ENCODE measurements around the gene FUBP1. TPM values are rescaled to one million over a fixed set of nuclear protein-coding genes. Genes with fewer than 3 reads are reported as not detected.

The FUBP1 gene
- total and polyA plus RNA-seq, 2 of the 13 experiments (the other 11 are each of a cell fraction or from before 2014, with no cell fraction given) = 98.1 to 166 TPM

GRCh38 chr1:78003882-78004718 lies 25.2 kb upstream of the FUBP1 start (continued):
- TF ChIP-seq, protein P1, sequence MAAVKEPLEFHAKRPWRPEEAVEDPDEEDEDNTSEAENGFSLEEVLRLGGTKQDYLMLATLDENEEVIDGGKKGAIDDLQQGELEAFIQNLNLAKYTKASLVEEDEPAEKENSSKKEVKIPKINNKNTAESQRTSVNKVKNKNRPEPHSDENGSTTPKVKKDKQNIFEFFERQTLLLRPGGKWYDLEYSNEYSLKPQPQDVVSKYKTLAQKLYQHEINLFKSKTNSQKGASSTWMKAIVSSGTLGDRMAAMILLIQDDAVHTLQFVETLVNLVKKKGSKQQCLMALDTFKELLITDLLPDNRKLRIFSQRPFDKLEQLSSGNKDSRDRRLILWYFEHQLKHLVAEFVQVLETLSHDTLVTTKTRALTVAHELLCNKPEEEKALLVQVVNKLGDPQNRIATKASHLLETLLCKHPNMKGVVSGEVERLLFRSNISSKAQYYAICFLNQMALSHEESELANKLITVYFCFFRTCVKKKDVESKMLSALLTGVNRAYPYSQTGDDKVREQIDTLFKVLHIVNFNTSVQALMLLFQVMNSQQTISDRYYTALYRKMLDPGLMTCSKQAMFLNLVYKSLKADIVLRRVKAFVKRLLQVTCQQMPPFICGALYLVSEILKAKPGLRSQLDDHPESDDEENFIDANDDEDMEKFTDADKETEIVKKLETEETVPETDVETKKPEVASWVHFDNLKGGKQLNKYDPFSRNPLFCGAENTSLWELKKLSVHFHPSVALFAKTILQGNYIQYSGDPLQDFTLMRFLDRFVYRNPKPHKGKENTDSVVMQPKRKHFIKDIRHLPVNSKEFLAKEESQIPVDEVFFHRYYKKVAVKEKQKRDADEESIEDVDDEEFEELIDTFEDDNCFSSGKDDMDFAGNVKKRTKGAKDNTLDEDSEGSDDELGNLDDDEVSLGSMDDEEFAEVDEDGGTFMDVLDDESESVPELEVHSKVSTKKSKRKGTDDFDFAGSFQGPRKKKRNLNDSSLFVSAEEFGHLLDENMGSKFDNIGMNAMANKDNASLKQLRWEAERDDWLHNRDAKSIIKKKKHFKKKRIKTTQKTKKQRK (IDR thresholded peaks at IDR 0.05; ENCODE audit: low read length) = peak; percentile 37; the same call in 1 of the 2 replicates
- no peak for TF ChIP-seq SOX6 (IDR thresholded peaks at IDR 0.05)
- no peak for TF ChIP-seq SOX6 (CRISPR knock-in tag; IDR thresholded peaks at IDR 0.05)
- TF ChIP-seq TSC22D2 (CRISPR knock-in tag; IDR thresholded peaks at IDR 0.05; ENCODE audit: borderline replicate concordance) = no peak
- no peak for TF ChIP-seq ARID4A (CRISPR knock-in tag; IDR thresholded peaks at IDR 0.05; ENCODE audit: borderline replicate concordance)
- no peak for TF ChIP-seq ZNF20 (CRISPR knock-in tag; IDR thresholded peaks at IDR 0.05)
- TF ChIP-seq ZFX (CRISPR knock-in tag; IDR thresholded peaks at IDR 0.05; ENCODE audit: low read depth) = no peak
- TF ChIP-seq ZSCAN30 (CRISPR knock-in tag; IDR thresholded peaks at IDR 0.05) = no peak
- no peak for TF ChIP-seq ZMYM4 (CRISPR knock-in tag; IDR thresholded peaks at IDR 0.05)
- no peak for TF ChIP-seq MTF2 (CRISPR knock-in tag; IDR thresholded peaks at IDR 0.05; ENCODE audit: borderline replicate concordance)
- TF ChIP-seq, protein P2, sequence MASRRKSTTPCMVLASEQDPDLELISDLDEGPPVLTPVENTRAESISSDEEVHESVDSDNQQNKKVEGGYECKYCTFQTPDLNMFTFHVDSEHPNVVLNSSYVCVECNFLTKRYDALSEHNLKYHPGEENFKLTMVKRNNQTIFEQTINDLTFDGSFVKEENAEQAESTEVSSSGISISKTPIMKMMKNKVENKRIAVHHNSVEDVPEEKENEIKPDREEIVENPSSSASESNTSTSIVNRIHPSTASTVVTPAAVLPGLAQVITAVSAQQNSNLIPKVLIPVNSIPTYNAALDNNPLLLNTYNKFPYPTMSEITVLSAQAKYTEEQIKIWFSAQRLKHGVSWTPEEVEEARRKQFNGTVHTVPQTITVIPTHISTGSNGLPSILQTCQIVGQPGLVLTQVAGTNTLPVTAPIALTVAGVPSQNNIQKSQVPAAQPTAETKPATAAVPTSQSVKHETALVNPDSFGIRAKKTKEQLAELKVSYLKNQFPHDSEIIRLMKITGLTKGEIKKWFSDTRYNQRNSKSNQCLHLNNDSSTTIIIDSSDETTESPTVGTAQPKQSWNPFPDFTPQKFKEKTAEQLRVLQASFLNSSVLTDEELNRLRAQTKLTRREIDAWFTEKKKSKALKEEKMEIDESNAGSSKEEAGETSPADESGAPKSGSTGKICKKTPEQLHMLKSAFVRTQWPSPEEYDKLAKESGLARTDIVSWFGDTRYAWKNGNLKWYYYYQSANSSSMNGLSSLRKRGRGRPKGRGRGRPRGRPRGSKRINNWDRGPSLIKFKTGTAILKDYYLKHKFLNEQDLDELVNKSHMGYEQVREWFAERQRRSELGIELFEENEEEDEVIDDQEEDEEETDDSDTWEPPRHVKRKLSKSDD (CRISPR knock-in tag; IDR thresholded peaks at IDR 0.05; ENCODE audit: low read depth) = no peak
- TF ChIP-seq ZNF251 (CRISPR knock-in tag; IDR thresholded peaks at IDR 0.05) = no peak
- TF ChIP-seq NFYC (CRISPR knock-in tag; IDR thresholded peaks at IDR 0.05) = no peak
- no peak for TF ChIP-seq ZNF768 (CRISPR knock-in tag; IDR thresholded peaks at IDR 0.05)
- no peak for TF ChIP-seq NR1H2 (CRISPR knock-in tag; IDR thresholded peaks at IDR 0.05; ENCODE audit: borderline replicate concordance, low read depth)
- no peak for TF ChIP-seq HMG20A (CRISPR knock-in tag; IDR thresholded peaks at IDR 0.05; ENCODE audit: borderline replicate concordance)
- TF ChIP-seq SNAPC2 (CRISPR knock-in tag; IDR thresholded peaks at IDR 0.05) = peak; percentile 100
- no peak for TF ChIP-seq MAFG (CRISPR knock-in tag; IDR thresholded peaks at IDR 0.05)
- TF ChIP-seq FOXJ3 (CRISPR knock-in tag; IDR thresholded peaks at IDR 0.05; ENCODE audit: borderline replicate concordance) = no peak
- peak; percentile 99 for TF ChIP-seq SNAPC5 (CRISPR knock-in tag; IDR thresholded peaks at IDR 0.05; ENCODE audit: borderline replicate concordance)
